22Rv1 (cell line): ENCODE measurements around the gene OARD1.

Experiments
- H3K27ac ChIP-seq: fragments of 450-650 bp; 2 replicates; pipeline ENCODE4 v1.5.1; 2017
- CTCF ChIP-seq: fragments of 450-650 bp; IDR thresholded peaks from 2 replicates; pipeline ENCODE4 v1.5.1; 2017; ENCODE audit warnings: mild to moderate bottlenecking
- ZFX ChIP-seq: fragments of 450-650 bp; IDR thresholded peaks from 2 replicates; pipeline ENCODE4 v1.6.1; 2017; ENCODE audit warnings: antibody characterized with exemption, borderline replicate concordance

The OARD1 gene

DNA sequence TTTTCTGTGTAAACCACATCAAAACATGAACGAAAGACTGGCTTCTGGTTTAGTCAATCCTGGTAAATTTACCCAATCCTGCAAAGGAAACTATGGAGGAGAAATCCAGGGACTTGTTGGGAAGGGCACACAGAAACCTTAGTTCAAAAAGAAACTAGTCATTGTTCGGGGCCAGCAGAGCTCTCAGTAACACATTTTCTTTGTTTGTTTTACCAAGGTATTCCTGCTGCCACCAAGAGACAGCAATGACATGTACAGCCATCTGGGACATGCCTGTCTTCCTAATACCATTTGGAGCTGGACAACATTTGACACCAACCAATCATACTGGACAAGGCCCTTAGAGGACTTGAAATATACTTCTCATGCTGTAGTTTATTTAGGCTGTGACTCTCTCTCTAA lies 8.3 kb downstream of the OARD1 start:
- no peak for TF ChIP-seq ZFX
- no peak overlapping the region for H3K27ac ChIP-seq

GRCh38 chr6:41062056-41062455 lies 10.1 kb downstream of the OARD1 start:
- H3K27ac ChIP-seq = no peak overlapping the region
- TF ChIP-seq ZFX (no peak), CTCF (no peak)

- TF ChIP-seq ZFX (no peak), CTCF (no peak)
Observed at GRCh38 chr6:41061196-41061726, 10.9 kb downstream of the OARD1 start.

GRCh38 chr6:41059556-41059955 lies 12.6 kb downstream of the OARD1 start:
- H3K27ac ChIP-seq = no peak overlapping the region
- TF ChIP-seq ZFX (no peak), CTCF (no peak)

More at GRCh38 chr6:41061196-41061726, 10.9 kb downstream of the OARD1 start:
- no peak overlapping the region for H3K27ac ChIP-seq

GRCh38 chr6:41058783-41059181 lies 13.4 kb downstream of the OARD1 start:
- no peak overlapping the region for H3K27ac ChIP-seq
- TF ChIP-seq CTCF (no peak), ZFX (no peak)

DNA sequence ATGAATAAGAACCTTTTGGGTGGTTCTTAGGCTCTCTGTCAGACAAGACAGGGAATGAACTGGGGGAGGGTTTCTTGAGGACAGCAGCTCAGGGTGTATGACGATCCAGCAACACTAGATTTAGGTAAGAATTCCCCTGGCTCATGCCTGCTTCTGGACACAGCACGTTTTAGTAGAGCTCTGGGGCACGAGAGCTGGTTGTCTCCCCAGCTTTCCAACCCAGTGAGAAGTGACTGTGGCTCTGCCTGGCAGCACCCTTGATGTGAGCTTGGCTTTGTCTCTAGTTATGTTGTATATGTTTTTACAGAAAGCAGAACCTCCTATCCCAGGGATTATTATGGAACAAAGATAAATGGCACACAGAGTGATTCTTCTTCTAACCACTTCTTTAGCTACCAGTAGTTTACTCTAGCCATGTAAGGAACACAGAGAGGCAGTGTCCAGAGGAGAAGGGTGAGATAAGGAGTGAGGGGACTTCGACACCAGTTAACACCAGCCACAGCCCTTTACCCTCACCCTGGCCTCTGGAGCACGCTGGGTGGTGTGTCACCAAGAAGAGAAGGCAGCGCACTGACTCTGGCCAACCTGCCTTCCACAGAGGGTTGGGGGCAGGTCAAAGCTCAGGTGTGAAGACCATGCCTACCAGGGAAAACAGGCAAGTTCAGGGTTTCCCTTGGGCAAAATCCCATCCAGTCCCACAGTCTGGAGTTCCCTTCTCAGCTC lies 15.2 kb downstream of the OARD1 start:
- no peak for TF ChIP-seq CTCF
- H3K27ac ChIP-seq = no peak overlapping the region

- no peak for TF ChIP-seq CTCF
- no peak for TF ChIP-seq ZFX
Observed at GRCh38 chr6:41055149-41055548, 17.0 kb downstream of the OARD1 start.

DNA sequence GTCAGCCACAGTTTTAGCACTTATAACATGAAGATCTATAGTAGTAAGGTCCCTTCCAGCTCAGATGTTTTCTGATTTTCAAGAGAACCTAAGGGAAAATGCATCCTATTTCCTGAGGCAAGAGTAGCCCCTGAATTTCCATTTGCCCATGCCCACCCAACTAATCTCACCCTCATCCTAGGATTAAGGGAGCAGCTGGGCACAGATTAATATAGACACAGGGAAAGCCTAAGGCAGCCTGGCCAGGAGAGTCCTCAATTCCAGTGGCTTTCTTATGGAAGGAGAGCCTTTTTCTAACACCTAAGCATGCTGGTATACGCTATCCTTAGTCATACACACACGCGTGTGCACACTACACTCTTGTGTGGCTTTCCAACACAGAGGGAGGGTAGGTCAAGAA lies 17.6 kb downstream of the OARD1 start:
- no peak overlapping the region for H3K27ac ChIP-seq

More at GRCh38 chr6:41055149-41055548, 17.0 kb downstream of the OARD1 start:
- no peak overlapping the region for H3K27ac ChIP-seq

More for the DNA sequence above, 17.6 kb downstream of the OARD1 start:
- TF ChIP-seq CTCF (no peak), ZFX (no peak)
